ENCODE data around the gene RAD18.

DNA sequence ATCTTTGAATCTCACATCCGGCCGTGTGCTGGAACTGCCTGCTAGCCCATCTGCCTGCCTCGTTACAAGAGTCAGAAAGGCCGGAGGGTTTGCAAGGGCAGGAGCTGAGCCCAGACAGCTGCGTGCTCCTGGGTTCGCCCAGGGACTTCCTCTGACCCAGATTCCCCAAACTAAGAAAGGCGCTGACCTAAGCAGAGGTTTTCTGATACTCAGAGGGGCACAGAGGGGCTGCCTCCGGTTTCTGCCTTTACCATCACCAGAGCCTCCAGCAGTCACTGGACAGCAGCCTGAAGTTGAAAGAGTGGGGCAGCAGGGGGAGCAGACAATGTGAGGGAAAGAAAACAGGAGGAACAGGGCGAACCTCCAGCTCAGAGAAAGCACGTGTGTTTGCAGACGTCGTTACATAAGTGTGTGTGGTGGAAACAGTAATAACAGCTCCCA, 33.4 kb upstream of the RAD18 start:
- TF ChIP-seq, protein P1, sequence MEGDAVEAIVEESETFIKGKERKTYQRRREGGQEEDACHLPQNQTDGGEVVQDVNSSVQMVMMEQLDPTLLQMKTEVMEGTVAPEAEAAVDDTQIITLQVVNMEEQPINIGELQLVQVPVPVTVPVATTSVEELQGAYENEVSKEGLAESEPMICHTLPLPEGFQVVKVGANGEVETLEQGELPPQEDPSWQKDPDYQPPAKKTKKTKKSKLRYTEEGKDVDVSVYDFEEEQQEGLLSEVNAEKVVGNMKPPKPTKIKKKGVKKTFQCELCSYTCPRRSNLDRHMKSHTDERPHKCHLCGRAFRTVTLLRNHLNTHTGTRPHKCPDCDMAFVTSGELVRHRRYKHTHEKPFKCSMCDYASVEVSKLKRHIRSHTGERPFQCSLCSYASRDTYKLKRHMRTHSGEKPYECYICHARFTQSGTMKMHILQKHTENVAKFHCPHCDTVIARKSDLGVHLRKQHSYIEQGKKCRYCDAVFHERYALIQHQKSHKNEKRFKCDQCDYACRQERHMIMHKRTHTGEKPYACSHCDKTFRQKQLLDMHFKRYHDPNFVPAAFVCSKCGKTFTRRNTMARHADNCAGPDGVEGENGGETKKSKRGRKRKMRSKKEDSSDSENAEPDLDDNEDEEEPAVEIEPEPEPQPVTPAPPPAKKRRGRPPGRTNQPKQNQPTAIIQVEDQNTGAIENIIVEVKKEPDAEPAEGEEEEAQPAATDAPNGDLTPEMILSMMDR (IDR thresholded peaks at IDR 0.05) = peak in 3 of 4 experiments; percentile 9 to 48 (median 34)
- no peak for TF ChIP-seq POLR2A (IDR thresholded peaks at IDR 0.05)

Data from sigmoid colon (tissue), 3 donors.